Glutamatergic neuron (in vitro differentiated cells): ENCODE measurements around the gene TAGAP. TPM values are rescaled to one million over a fixed set of nuclear protein-coding genes. Genes with fewer than 3 reads are reported as not detected.

ENCODE experiments used
- DNase-seq: peaks from one replicate; pipeline ENCODE4 v3.0.0; 2022
- H3K27ac Mint-ChIP-seq: one replicate; pipeline ENCODE4 v1.8.0; 2020; ENCODE audit warnings: mild to moderate bottlenecking, mixed read lengths, inconsistent platforms; ENCODE audit not compliant: unreplicated experiment
- H3K27me3 Mint-ChIP-seq: one replicate; pipeline ENCODE4 v1.8.0; 2020; ENCODE audit warnings: mild to moderate bottlenecking, moderate library complexity, mixed read lengths, inconsistent platforms; ENCODE audit not compliant: unreplicated experiment
- H3K36me3 Mint-ChIP-seq: one replicate; pipeline ENCODE4 v1.8.0; 2020; ENCODE audit warnings: mild to moderate bottlenecking, mixed read lengths, inconsistent platforms; ENCODE audit not compliant: unreplicated experiment
- H3K4me1 Mint-ChIP-seq: one replicate; pipeline ENCODE4 v1.8.0; 2020; ENCODE audit warnings: mild to moderate bottlenecking, low read depth, mixed read lengths, inconsistent platforms; ENCODE audit not compliant: unreplicated experiment
- H3K4me3 Mint-ChIP-seq: one replicate; pipeline ENCODE4 v1.8.0; 2020; ENCODE audit warnings: mild to moderate bottlenecking, mixed read lengths, inconsistent platforms; ENCODE audit not compliant: unreplicated experiment
- H3K9me3 Mint-ChIP-seq: one replicate; pipeline ENCODE4 v1.8.0; 2020; ENCODE audit warnings: mild to moderate bottlenecking, moderate library complexity, mixed read lengths, inconsistent platforms; ENCODE audit not compliant: unreplicated experiment
- total RNA-seq: library from RNA; stranded (reverse); fragmentation: NEBNext Ultra II Directional; extraction: Animal tissue kit (Norgen Biotek cat#: 25700); gene quantifications from one replicate; pipeline ENCODE4 v1.2.1, GENCODE V29; 2021; ENCODE audit not compliant: unreplicated experiment
- TF ChIP-seq, protein P1 (sequence below): fragments of 200-600 bp; sonication (generic); IDR thresholded peaks from one replicate; pipeline ENCODE4 v1.5.0; 2021; ENCODE audit not compliant: partially characterized antibody, unreplicated experiment

The TAGAP gene
- total RNA-seq, 1 donor from 2014 or later: not detected

GRCh38 chr6:159068904-159069578 lies 24.2 kb upstream of the TAGAP start:
- Mint-ChIP-seq H3K27me3 (no peaks in the 10 kb centered on the region), H3K27ac (no peak overlapping the region)

GRCh38 chr6:159067334-159067733 lies 22.5 kb upstream of the TAGAP start:
- no peak overlapping the region for H3K4me3 Mint-ChIP-seq
- H3K27ac Mint-ChIP-seq: no peak overlapping the region
- H3K27me3 Mint-ChIP-seq: peaks cover 5% of the 10 kb centered on the region
- H3K9me3 Mint-ChIP-seq: peaks cover 3% of the 10 kb centered on the region
- no peak for DNase-seq
- TF ChIP-seq, protein P1, sequence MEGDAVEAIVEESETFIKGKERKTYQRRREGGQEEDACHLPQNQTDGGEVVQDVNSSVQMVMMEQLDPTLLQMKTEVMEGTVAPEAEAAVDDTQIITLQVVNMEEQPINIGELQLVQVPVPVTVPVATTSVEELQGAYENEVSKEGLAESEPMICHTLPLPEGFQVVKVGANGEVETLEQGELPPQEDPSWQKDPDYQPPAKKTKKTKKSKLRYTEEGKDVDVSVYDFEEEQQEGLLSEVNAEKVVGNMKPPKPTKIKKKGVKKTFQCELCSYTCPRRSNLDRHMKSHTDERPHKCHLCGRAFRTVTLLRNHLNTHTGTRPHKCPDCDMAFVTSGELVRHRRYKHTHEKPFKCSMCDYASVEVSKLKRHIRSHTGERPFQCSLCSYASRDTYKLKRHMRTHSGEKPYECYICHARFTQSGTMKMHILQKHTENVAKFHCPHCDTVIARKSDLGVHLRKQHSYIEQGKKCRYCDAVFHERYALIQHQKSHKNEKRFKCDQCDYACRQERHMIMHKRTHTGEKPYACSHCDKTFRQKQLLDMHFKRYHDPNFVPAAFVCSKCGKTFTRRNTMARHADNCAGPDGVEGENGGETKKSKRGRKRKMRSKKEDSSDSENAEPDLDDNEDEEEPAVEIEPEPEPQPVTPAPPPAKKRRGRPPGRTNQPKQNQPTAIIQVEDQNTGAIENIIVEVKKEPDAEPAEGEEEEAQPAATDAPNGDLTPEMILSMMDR: no peak
- peaks cover 5% of the 10 kb centered on the region for H3K4me1 Mint-ChIP-seq
- H3K36me3 Mint-ChIP-seq: peaks cover 10% of the 10 kb centered on the region

More at GRCh38 chr6:159068904-159069578, 24.2 kb upstream of the TAGAP start:
- Mint-ChIP-seq H3K36me3 (peaks cover 10% of the 10 kb centered on the region), H3K4me1 (peaks cover 5% of the 10 kb centered on the region), H3K4me3 (no peak overlapping the region), H3K9me3 (peaks cover 3% of the 10 kb centered on the region)
- no peak for DNase-seq
- TF ChIP-seq, protein P1: no peak

DNA sequence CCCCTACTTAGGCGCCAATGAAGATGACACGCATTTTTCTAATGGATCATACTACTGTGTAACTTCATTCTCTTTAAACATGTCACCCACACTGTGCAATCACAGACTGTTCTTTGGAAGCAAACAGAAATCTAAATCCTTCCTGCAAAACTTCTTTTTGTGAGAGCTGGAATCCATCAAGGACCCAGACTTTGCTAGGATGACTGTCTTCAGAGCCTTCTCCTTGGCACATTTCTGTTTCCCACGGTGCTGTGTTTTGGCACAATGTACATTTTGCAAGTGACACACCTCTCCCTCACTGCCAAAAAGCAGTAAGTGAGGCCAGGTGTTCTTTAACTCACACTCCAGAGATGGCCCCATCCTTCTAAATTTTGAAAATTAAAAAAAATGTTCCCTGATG lies 21.7 kb upstream of the TAGAP start:
- no peak overlapping the region for H3K4me3 Mint-ChIP-seq
- H3K36me3 Mint-ChIP-seq: peaks cover 10% of the 10 kb centered on the region
- TF ChIP-seq, protein P1: no peak
- H3K4me1 Mint-ChIP-seq: peaks cover 5% of the 10 kb centered on the region
- H3K27me3 Mint-ChIP-seq: peaks cover 5% of the 10 kb centered on the region
- DNase-seq: no peak
- no peak overlapping the region for H3K27ac Mint-ChIP-seq
- peaks cover 3% of the 10 kb centered on the region for H3K9me3 Mint-ChIP-seq

DNA sequence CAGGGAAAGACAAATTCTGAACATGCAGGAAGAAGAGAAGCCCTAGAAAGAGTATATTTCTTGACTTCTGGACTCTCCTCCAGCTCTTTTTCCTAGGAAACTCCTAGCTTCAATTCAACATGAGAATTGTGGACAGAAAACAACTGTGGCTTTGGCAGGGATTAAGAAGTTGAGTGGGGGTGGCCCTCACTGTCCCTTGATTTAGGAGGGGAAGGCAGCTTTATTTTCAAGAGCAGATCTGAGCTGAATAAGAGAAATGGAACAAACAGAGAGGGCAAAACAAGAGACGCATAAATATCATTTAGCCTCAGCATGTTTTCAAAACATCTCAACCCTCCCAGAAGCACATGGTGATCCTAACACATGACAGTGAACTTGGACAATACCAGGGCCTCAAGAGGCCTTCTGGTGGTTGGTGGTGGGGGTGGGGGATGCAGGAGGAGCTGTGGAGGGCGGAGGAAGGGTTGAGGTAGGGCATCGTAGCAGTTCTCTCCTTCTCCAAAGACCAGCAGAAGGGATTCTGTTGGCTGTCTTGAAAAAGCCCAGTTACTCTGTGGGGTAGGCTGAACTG lies 21.1 kb upstream of the TAGAP start:
- Mint-ChIP-seq H3K27ac (no peak overlapping the region), H3K9me3 (peaks cover 3% of the 10 kb centered on the region), H3K27me3 (peaks cover 7% of the 10 kb centered on the region), H3K36me3 (peaks cover 11% of the 10 kb centered on the region), H3K4me3 (no peak overlapping the region), H3K4me1 (peaks cover 5% of the 10 kb centered on the region)
- no peak for DNase-seq
- TF ChIP-seq, protein P1: no peak

GRCh38 chr6:159065091-159065490 lies 20.3 kb upstream of the TAGAP start:
- Mint-ChIP-seq H3K27ac (no peak overlapping the region), H3K27me3 (peaks cover 8% of the 10 kb centered on the region), H3K4me1 (peaks cover 5% of the 10 kb centered on the region), H3K4me3 (no peak overlapping the region), H3K9me3 (peaks cover 3% of the 10 kb centered on the region), H3K36me3 (peaks cover 17% of the 10 kb centered on the region)
- TF ChIP-seq, protein P1: no peak
- no peak for DNase-seq
